GM21526 (cell line): ENCODE data around the gene INPP5A.
"Not testable (repeated sequence)": the region's sequence is repeated elsewhere in the genome, so short reads cannot be mapped to it uniquely, and the experiment has no call there.

ENCODE experiments used
- ATAC-seq: cut with Tn5 transposase; IDR thresholded peaks from one replicate; pipeline ENCODE4 v1.9.1; 2021; ENCODE audit warnings: moderate library complexity; ENCODE audit not compliant: unreplicated experiment, low FRiP score

The INPP5A gene

DNA sequence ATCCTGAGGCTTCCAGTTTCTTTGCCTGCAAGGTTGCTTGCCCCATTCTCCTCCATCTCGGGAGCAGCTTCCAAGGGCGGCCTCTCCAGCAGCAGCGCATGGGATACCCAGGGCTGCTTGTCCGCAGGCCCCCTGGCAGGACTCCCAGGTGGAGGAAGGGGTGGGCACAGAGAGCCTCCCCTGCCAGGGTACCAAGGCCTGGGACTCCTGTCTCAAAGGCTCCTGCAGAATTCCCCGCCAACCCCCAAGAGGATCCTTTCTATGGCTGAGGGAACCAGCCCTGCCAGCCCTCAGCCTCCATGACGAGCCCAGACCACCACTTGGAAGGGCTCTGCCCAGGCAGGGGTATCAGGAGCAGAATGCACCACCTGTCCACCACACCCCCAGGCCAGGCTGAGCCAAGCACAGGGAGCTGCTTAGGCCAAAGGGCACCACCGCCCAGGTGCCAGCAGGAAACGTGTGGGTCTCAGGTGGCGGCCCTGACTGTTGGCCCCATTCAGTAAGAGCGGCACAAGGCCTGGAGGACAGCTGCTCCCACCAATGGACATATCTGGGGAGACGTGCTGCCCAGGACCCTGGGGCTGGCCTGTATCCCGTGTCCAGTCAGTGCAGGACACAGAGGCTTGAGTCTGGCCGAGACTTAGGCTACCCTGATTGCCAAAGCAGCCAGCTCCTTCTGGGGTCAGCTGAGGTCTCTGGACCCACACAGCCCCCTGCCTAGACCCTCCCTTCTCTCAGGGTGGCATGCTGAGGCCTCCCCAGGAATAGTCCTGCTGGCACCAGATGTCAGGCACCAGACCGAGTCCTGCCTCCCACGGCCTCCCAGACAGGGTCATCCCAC lies 33.8 kb upstream of the INPP5A start:
- ATAC-seq: no peak

DNA sequence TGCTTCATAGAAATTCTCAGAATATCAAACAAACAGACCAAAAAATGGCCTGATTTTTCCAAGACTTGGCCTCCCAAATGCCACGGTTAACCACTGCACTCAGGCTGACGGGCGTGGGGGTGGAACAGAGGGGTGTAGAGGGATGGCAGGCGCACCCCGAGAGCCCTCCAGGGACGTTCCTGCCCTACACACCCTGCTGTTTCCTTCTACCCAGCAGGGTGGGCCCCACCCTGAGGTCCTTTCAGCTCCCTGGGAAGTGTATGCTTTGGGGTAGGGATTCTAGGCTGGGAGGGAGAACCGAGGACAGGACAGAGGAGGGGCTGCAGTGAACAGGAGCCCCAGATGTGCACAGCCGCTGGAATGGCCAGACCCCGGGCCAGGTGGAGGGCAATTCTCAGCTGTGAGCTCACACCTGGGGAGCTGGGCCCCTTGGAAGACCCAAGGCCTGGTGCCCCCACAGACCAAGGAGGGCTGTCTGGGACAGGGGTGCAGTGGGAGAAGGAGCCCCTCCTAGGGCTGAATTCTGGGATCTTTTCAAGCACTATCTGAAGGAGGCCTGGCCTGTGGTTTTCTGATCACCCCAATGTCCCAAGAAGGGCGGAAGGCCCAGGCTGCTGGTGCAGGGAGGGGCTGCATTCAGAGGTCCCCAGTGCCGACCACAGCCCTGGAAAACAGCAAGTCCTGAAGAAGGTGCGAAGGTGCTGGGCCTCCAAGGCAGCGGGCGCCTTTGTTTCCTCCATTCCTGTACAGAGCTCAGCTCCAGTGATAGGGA lies 32.9 kb upstream of the INPP5A start:
- ATAC-seq: no peak

DNA sequence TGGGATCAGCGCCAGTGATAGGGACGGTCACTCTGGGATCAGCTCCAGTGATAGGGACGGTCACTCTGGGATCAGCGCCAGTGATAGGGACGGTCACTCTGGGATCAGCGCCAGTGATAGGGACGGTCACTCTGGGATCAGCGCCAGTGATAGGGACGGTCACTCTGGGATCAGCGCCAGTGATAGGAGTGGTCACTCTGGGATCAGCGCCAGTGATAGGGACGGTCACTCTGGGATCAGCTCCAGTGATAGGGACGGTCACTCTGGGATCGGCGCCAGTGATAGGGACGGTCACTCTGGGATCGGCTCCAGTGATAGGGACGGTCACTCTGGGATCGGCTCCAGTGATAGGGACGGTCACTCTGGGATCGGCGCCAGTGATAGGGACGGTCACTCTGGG lies 32.0 kb upstream of the INPP5A start:
- ATAC-seq: not testable (repeated sequence)

DNA sequence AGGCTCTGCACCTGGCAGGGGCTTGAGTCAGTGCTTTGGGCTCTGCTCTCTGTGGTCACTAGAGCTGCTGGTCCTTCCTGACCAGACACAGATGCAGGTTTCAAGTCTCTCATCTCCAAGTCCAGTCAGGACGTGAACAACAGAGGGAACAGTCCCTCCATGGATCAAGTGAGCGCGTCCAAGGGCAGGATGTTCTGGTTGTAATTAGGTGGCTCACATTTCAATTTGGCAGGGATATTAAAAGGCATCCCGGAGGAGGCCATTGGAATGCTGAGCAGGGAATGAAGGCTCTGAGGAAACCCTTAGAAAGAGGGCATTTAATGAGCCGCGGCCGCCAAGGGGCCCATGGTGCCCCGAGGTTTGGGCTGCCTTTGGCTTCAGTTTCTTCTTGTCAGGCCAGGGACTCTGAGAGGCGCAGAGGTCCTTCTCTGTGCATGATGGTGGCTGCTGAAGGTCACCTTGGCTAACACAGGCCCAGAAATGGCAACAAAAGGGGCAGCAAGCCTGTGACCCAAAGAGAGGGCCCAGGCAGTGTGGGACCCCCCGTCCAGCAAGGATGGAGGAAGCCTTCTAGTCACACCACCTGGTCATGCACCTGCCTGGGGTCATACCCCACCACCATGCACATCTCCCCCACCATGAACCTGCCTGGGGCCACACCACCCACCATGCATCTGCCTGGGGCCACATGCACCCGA lies 30.7 kb upstream of the INPP5A start:
- ATAC-seq: no peak

DNA sequence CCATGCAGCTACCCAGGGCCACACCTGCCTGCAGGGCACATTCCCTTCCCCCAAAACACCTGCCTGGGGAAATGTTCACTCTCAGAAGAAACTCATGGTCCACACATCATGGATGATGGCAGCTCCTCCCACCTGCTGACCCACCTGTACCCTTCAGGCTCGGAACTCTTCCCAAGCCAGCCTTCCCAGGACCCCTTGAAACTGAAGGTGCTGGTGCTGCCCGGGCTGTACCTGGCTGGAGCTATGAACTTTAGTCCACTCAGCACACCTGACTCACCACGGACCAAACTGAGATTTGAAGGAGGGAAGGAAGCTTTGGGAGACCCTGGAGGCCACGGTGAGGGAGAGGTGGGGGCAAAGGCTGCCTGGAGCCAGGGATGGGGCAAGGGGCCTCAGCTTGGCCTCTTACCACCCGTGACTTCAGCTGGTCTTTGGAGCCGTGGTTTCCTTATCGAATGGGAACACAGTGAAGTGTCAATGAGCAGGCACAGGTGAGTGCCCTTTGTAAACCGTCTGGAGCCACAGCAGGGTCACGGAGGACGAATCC lies 30.1 kb upstream of the INPP5A start:
- ATAC-seq: no peak

DNA sequence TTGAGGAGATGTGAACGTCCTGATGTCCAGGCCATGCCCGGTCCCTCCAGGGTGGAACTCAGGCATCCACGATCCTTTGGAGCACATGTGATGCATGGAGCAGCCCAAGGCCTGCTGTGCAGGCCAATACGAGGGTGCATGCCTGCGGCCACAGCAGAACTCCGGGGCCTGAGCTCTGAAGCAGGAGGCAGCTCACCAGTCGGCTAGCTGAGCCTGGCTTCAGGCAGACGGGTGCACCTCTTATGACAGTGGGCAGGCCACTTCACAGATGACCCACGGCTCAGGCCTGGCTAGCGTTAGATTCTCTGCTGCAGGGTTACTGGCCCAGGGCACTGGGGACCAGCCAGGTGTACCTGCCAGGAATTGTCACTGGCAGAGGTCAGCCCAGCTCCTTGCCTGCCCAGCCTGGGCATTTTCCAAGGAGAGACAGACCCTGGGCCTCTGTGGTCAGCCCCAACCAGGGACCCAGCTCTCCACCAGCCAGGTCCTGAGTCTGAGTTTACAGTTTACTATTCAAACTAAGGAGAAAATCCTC lies 29.6 kb upstream of the INPP5A start:
- no peak for ATAC-seq

DNA sequence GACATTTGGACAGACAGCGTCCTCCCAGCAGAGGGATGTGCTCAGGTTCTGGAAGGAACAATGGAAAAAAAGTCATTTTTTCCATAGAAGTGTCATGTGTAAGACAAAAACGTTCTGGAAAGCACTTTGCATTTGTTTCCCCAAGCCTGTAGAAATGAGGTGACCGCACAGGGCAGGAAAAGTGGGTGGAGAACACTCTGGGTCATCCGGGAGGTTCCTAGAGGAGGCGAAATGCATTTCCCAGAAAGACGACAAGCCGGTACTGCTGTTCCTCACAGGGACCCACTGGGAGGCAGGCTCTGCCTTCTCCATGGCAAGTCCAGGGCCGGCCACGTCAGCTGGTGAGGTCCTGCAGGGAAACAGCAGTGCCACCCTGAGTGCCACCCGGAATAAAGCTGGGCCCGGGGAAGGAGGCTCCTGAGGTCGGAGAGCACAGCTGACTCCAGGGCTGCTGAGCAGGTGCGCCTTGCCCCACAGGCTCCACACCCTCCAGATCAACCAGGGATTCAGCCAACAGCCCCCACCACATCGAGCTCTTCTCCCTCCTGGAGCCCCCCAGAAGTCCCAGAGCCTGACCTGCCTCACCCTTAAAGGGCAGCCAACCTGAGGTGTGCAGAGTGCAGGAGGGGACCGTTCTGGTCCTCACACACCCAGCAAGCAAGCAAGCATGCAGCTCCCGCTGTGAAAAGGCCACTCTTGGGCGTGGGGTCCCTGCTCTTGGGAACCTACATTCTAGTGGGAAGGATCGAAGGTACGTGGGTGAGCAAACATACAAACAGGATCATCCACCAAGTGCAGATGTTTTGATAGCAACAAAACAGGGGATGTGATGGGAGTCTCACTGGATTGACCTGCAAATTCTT lies 28.8 kb upstream of the INPP5A start:
- no peak for ATAC-seq

DNA sequence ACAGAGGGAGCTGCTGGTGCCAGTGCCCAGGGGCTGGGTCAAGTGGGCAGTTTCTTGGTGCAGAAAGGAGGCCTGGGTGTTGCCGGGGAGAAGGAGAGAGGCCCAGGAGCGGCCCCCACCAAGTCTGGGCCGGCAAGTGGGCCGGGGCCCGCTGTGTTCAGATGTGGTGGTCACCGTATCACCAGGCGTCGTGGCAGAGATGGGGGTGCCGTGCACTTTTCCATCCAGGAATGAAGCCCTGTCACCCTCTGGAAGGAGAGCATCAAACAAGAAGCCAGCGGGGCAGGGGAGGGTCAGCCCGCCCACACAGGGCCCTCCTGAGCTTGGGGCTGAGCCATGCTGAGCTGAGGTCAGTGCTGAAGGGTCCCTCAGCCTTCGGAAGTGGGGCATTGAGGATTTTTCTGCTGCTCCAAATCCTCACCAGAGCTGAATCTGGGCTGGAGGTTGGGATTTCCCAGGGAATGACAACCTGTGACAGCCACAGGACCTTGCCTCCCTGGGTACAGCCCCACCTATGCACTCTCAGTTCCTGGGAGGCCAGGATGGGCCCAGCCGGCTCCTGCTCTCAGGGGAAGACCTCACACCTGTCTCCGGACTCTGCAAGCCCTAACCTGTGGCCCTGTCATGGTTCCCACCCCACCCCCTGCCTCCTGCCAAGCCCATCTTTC lies 27.9 kb upstream of the INPP5A start:
- ATAC-seq: no peak

DNA sequence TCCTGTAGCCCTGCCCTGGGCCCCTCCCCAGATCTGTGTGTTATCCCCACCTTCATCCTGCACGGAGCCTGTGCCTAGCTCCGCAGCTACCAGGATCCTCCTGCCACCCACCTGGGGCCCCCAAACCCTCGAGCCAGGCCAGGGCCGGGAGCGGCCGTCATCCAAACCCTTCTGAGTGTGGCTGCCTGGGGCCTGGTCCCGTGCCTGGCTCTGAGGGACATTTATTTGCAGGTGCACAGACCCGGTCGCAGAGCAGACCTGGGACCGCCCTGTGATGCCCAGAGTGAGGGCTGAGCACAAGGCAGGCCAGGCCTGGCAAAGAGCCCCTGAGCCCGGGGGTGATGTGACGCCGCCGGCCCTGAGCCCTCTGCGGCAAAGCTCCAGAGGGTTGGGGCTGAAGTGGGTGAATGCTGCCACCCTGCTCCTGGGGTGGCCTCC lies 27.4 kb upstream of the INPP5A start:
- no peak for ATAC-seq

DNA sequence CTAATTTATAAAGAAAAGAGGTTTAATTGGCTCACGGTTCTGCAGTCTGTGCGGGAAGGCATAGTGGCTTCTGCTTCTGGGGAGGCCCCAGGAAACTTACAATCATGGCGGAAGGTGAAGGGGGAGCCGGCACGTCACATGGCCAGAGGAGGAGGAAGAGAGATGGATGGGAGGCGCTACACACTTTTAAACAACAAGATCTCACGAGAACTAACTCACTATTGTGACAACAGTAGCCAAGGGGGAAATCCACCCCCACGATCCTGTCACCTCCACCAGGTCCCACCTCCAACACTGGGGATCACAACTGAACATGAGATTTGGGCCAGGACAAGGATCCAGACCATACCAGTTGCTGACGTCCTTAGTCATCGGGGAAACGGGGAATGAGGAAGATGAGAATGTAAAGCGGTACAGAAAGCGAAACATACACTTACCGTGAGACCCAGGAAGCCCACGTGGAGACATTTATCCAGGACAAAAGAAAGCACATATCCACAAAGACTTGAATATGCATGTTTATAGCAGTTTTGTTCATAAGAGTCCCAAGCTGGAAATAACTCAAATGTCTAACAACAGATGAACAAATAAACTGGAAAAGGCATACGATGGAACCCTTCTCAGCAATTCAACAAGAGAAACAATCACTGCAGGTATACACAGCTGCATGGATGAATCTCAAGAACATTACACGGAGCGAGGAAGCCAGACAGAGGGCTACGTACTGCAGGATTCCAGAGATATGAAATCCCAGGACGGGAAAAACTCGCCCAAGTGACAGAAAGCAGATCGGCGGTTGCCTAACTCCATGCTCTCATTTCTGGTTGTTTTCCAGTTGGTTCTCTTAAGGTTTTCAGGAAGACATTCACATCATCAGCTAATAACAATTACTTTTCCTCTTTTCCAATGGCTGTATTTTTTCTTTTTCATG lies 26.2 kb upstream of the INPP5A start:
- no peak for ATAC-seq

DNA sequence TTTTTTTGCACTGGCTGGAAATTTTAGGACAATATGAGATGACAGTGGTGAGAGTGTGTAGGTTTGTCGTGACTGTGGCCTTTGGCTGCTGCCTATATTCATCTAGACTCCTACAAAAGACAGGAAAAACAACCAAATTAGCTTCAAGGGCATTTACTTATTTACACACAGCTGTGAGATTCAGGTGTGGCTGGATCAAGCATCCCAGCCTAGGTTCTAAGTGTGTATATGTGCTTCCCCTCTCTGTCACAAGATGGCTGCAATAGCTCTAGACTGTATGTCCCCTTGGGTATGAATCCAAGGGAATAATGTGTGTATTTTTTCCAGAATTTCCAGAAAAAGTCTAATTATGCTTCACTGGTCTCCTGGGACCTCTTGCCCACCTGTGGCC lies 25.5 kb upstream of the INPP5A start:
- no peak for ATAC-seq

DNA sequence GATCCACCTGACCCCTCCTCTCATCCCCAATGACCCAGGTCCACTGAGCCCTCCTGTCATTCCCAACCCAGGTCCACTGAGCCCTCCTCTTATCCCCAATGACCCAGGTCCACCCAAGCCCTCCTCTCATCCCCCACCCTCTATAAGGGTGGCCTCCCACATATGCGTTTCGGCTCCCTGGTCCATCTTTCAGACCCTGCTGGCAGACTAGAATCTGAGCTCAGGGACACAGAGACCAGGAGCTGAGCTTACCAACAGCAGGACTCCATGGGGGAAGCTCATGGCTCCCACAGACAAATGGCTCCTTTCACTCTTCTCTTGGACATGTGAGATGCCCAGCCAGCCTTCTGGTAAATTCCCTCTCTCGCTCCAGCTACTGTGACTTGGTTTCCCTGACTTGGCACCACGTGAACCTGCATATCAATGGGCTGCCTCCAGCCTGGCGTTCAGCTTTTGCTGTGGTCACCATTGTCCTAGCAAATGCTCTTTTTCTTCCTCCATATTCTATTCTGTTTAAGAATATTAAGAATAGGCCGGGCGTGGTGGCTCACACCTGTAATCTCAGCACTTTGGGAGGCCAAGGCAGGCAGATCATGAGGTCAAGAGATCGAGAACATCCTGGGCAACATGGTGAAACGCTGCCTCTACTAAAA lies 24.8 kb upstream of the INPP5A start:
- ATAC-seq: no peak

DNA sequence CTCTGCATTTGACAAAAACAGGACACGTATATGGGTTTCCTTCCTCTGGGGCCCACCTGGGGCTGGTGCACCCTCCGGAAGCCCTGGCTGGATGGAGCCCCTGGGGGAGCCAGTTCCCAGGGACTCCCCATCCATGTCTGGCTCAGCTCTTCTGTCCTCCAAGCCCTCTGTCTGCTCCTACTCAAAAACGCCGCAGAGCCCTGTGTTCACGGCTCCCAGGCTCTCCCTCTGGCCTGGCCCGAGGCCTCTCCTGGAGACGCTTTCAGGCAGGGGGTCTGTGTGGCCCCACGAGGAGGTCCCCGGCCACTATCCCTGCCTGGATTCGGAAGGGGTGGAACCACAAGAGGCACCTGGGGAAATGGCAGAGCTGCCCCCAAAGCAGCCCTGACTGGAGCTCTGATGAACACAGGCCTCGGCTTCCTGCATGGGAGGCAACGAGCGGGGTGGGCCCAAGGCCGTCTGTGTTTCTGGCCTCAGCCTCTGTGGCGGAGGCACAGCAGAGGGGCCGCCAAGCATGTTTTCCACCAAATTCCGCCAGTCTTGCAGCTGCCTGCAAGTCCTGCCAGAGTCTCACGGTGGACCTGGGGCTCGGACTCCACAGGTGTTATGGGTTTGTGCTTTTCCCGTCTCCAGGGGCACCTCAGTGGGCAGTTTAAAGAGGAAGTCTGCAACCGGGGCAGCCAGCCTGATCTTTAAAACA lies 22.6 kb upstream of the INPP5A start:
- ATAC-seq: no peak

DNA sequence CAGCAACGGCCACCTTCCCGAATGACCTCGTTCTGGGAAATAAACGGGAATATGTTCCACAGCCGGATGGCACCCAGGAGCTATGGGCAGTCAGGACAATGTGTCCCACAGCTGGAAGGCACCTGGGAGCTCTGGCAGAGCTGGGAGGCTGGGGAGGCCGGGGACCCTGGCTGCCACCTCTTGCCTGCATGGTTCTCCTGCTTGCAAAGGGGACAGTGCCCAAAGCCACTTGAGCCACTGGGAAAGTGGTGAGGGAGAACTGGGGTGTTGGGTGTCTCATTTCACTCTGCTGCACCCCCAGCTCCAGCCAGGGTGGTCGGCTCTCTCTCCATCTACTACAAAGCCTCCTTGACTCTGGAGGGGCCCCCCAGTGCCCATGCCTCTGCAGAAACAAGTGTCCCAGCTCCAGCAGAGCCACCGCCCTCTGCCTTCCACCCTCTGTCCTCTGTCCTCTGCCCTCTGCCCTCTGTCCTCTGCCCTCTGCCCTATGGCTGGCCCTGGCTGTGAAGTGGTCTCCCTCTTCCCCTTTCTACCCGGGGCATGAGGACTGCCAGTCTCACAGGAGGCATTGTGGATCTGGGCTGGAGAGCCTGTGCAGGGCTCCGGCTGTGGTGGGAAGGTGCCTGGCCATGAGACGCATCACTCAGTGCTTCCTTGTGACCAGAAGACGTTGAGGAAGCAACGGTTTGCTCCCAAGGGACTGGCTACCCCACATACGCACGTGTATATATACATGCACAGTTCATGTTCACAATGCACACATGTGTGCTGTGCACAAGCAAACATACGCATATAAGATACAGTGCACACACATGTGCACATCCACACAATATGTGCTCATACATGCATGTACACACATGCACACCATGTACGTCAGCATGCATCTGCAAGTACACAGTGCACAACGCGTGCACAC lies 21.5 kb upstream of the INPP5A start:
- ATAC-seq: no peak

DNA sequence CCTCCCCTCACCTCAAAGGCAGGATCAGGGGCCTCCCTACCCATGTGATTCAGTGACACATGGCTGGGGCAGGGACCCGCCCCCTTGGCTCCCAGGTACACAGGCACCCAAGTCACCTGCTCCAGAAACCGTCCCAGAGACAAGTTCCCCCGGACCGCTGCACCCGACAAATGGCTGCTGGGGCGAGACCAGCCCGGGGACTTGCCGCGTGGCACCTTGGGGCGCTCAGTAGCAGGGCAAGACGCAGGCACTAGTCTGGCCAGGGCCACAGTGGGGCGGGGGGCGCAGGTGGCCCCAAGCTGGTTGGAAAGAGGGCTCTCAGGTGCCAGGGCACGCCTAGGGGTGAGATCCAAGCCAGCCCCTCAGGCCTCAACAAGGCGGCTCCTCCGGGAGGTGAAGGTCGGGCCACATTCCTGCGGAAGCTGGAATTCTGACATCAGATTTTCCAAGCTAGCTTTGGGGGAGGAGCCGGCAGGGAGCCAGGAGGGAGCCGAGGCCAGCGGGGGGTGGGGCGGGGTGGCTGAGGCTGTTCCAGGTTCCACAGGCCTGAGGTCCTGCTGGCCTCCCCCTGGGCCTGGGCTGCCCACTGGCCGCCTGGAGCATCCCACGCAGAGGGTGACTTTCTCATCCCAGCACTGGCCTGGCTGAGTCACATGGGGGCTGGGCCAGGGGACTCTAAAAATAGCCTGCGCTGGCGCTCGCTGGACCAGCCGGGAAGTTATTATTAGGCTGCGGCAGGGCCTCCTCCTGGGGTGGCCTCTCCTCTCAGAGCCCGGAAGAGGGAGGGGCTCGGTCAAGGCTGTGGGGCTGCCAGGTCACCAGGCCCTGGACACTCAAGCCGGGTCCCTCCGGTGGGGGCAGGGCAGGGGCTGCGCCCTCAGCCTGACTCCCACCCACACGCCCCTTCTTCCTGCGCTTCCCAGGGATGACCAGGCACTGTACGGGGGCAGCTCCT lies 20.5 kb upstream of the INPP5A start:
- no peak for ATAC-seq
